ENCODE measurements around the gene PSMB2.
"Not testable (repeated sequence)": the region's sequence is repeated elsewhere in the genome, so short reads cannot be mapped to it uniquely, and the experiment has no call there.

Gene PSMB2

GRCh38 chr1:35592991-35593769 is 48.1 kb downstream of the PSMB2 start:
- DNase-seq (ENCODE audit: low spot score) = no peak

- no peak for DNase-seq (ENCODE audit: low spot score)
These were observed 50.1 kb downstream of the PSMB2 start for GRCh38 chr1:35591211-35591610.

- DNase-seq (ENCODE audit: low spot score) = no peak
These were observed 50.8 kb downstream of the PSMB2 start for GRCh38 chr1:35590476-35591040.

GRCh38 chr1:35589516-35590427 is 51.6 kb downstream of the PSMB2 start:
- DNase-seq (ENCODE audit: low spot score) = no peak

- no peak for DNase-seq (ENCODE audit: low spot score)
These were observed 53.0 kb downstream of the PSMB2 start for GRCh38 chr1:35588197-35588910.

- DNase-seq (ENCODE audit: low spot score) = no peak
These were observed 53.6 kb downstream of the PSMB2 start for GRCh38 chr1:35587736-35588135.

GRCh38 chr1:35586808-35587207 is 54.5 kb downstream of the PSMB2 start:
- DNase-seq (ENCODE audit: low spot score) = no peak

GRCh38 chr1:35585805-35586204 is 55.5 kb downstream of the PSMB2 start:
- DNase-seq (ENCODE audit: low spot score) = not testable (repeated sequence)

GRCh38 chr1:35585281-35585680 is 56.0 kb downstream of the PSMB2 start:
- no peak for DNase-seq (ENCODE audit: low spot score)

GRCh38 chr1:35581621-35582020 is 59.7 kb downstream of the PSMB2 start:
- DNase-seq (ENCODE audit: low spot score) = not testable (repeated sequence)

- no peak for DNase-seq (ENCODE audit: low spot score)
These were observed 60.4 kb downstream of the PSMB2 start for GRCh38 chr1:35580949-35581388.

GRCh38 chr1:35577071-35577998 is 64.0 kb downstream of the PSMB2 start:
- DNase-seq (ENCODE audit: low spot score) = peak; percentile 62

GRCh38 chr1:35576766-35577070 is 64.6 kb downstream of the PSMB2 start:
- DNase-seq (ENCODE audit: low spot score) = not testable (repeated sequence)

- no peak for DNase-seq (ENCODE audit: low spot score)
These were observed 65.1 kb downstream of the PSMB2 start for GRCh38 chr1:35576061-35576765.

GRCh38 chr1:35575416-35575958 is 65.8 kb downstream of the PSMB2 start:
- DNase-seq (ENCODE audit: low spot score) = no peak

GRCh38 chr1:35574655-35575415 is 66.5 kb downstream of the PSMB2 start:
- no peak for DNase-seq (ENCODE audit: low spot score)

GRCh38 chr1:35574125-35574654 is 67.1 kb downstream of the PSMB2 start:
- DNase-seq (ENCODE audit: low spot score) = no peak

- no peak for DNase-seq (ENCODE audit: low spot score)
These were observed 67.9 kb downstream of the PSMB2 start, which contains the start of gene TFAP2E for GRCh38 chr1:35573198-35574124. Gene TFAP2E, plus strand, starts transcription at chr1:35573314. Its CDS starts 264 bp downstream, at chr1:35573578.

All from NAMALWA (cell line).